OCI-LY7 (cell line): ENCODE data around the gene KIF26A. TPM values are rescaled to one million over a fixed set of nuclear protein-coding genes. Genes with fewer than 3 reads are reported as not detected.

ENCODE experiments used
- BruUV-seq: library from RNA; stranded (reverse); fragments of 400-500 nt; replicated peaks from 2 replicates; lab custom pipeline; 2021; lab: Mats Ljungman, UMichigan
- CTCF ChIA-PET: fragments of 300-600 bp; sonication (Branson Sonifier 250); formaldehyde crosslinking; loops from one replicate; lab custom pipeline; 2022; ENCODE audit warnings: antibody characterized with exemption; ENCODE audit not compliant: unreplicated experiment; lab: Charles Lee
- POLR2A ChIA-PET: fragments of 300-600 bp; sonication (Branson Sonifier 250); formaldehyde crosslinking; loops from one replicate; lab custom pipeline; 2022; ENCODE audit warnings: antibody characterized with exemption; lab: Charles Lee
- DNase-seq: peaks from one replicate; pipeline ENCODE4 v3.0.0-alpha.2; 2015; ENCODE audit warnings: low spot score
- H2AFZ ChIP-seq: fragments of 200-600 bp; sonication (generic), shearing (Covaris generic); 2 replicates; pipeline ENCODE4 v1.6.1; 2014; ENCODE audit warnings: mild to moderate bottlenecking, antibody characterized with exemption, low read length, moderate library complexity
- H3K27ac ChIP-seq: fragments of 200-600 bp; sonication (generic); 2 replicates; pipeline ENCODE4 v1.5.1; 2014; ENCODE audit warnings: mixed run types, low read depth, mild to moderate bottlenecking, moderate library complexity, low read length, inconsistent platforms; ENCODE audit not compliant: poor library complexity, severe bottlenecking
- H3K36me3 ChIP-seq: fragments of 200-600 bp; sonication (generic); 2 replicates; pipeline ENCODE4 v1.6.1; 2014; ENCODE audit warnings: mild to moderate bottlenecking, antibody characterized with exemption, low read length, moderate library complexity, mixed read lengths; ENCODE audit not compliant: insufficient read depth
- H3K4me1 ChIP-seq: fragments of 200-600 bp; sonication (generic); 2 replicates; pipeline ENCODE4 v1.5.1; 2014; ENCODE audit warnings: mild to moderate bottlenecking, low read length; ENCODE audit not compliant: insufficient read depth, poor library complexity, severe bottlenecking
- H3K4me2 ChIP-seq: fragments of 200-600 bp; sonication (generic); 2 replicates; pipeline ENCODE4 v1.6.1; 2014; ENCODE audit warnings: mild to moderate bottlenecking, low read length
- H3K4me3 ChIP-seq: fragments of 200-600 bp; sonication (generic); 2 replicates; pipeline ENCODE4 v1.5.1; 2014; ENCODE audit warnings: mild to moderate bottlenecking, low read depth, low read length; ENCODE audit not compliant: poor library complexity, severe bottlenecking
- H3K79me2 ChIP-seq: fragments of 200-600 bp; sonication (generic); 2 replicates; pipeline ENCODE4 v1.6.1; 2016; ENCODE audit warnings: low read depth, mild to moderate bottlenecking, low read length, moderate library complexity, mixed read lengths; ENCODE audit not compliant: insufficient read depth
- H3K9me2 ChIP-seq: fragments of 200-600 bp; sonication (generic); 2 replicates; pipeline ENCODE4 v1.6.1; 2016; ENCODE audit warnings: mild to moderate bottlenecking, low read length, mixed read lengths; ENCODE audit not compliant: insufficient read depth
- H3K9me3 ChIP-seq: fragments of 200-600 bp; sonication (generic); 2 replicates; pipeline ENCODE4 v1.6.1; 2014; ENCODE audit warnings: mild to moderate bottlenecking, mixed run types, low read length, mixed read lengths
- H4K20me1 ChIP-seq: fragments of 200-600 bp; sonication (generic); 2 replicates; pipeline ENCODE4 v1.6.1; 2014; ENCODE audit warnings: mild to moderate bottlenecking, antibody characterized with exemption, low read length, moderate library complexity, mixed read lengths; ENCODE audit not compliant: insufficient read depth
- EZH2phosphoT487 ChIP-seq: fragments of 200-600 bp; sonication (generic); IDR thresholded peaks from 2 replicates; pipeline ENCODE4 v1.6.1; 2018; ENCODE audit warnings: low read depth, borderline replicate concordance, mild to moderate bottlenecking, mixed run types, antibody characterized with exemption, low read length, moderate library complexity, mixed read lengths
- intact Hi-C: fragments of 100-400 bp; cut with micrococcal nuclease; formaldehyde crosslinking; loops from one replicate; pipeline ENCODE4 v1.10.0; 2022; ENCODE audit not compliant: unreplicated experiment
- total RNA-seq, 2 experiments: library from RNA; depleted of rRNA in 1 of 2; stranded (reverse); fragments of >200 nt in 1 of 2; shearing (Covaris generic) in 1 of 2; gene quantifications; 2 replicates each; pipeline ENCODE4 v1.2.3, GENCODE V29; 2014 to 2022
- TF ChIP-seq, protein P1 (sequence below): fragments of 200-600 bp; sonication (generic); conservative IDR thresholded peaks from 2 replicates; pipeline ENCODE4 v1.5.1; 2014; ENCODE audit warnings: mild to moderate bottlenecking, antibody characterized with exemption, low read length, moderate library complexity, mixed read lengths

Gene KIF26A
- total RNA-seq, 2 experiments from 2014 or later: not detected

DNA sequence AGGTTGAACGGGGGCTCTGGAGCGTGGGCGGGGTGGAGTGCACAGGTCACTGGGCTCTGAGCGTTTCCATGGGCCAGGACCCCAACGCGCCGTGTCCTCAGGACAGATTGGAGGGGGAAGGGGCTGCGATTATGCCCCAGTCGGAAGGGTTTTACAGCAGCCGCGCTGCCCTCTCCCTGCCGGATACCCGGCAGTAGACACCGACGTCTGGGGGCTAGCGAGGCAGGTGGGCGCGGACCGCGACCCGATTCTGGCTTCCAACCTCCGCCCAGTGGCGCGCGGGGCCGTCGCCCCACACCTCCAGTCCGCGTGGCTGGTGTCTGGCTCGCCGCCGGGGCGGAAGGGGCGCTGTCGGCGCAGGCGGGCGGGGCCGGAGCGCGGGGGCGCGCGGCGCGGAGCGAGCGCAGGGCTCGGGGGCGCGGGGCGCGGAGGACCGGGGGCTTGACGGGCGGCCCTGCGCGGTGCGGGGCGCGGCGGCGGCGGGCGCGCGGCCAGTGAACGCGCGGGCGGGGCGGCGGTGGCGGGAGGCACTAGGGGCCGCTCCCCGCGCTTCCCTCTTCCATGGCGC lies 2.4 kb upstream of the KIF26A start:
- Histone ChIP-seq H4K20me1 (no peaks in the 10 kb centered on the region), H3K4me2 (no peak overlapping the region), H3K79me2 (no peaks in the 10 kb centered on the region), H2AFZ (no peak overlapping the region), H3K27ac (no peak overlapping the region), H3K9me3 (no peaks in the 10 kb centered on the region), H3K9me2 (no peaks in the 10 kb centered on the region), H3K36me3 (no peaks in the 10 kb centered on the region), H3K4me3 (no peak overlapping the region), H3K4me1 (no peaks in the 10 kb centered on the region)
- DNase-seq: no peak
- CTCF ChIA-PET: no interaction called here
- intact Hi-C loops: no loop called here
- POLR2A ChIA-PET: no interaction called here
- no peak for TF ChIP-seq EZH2phosphoT487
- TF ChIP-seq, protein P1, sequence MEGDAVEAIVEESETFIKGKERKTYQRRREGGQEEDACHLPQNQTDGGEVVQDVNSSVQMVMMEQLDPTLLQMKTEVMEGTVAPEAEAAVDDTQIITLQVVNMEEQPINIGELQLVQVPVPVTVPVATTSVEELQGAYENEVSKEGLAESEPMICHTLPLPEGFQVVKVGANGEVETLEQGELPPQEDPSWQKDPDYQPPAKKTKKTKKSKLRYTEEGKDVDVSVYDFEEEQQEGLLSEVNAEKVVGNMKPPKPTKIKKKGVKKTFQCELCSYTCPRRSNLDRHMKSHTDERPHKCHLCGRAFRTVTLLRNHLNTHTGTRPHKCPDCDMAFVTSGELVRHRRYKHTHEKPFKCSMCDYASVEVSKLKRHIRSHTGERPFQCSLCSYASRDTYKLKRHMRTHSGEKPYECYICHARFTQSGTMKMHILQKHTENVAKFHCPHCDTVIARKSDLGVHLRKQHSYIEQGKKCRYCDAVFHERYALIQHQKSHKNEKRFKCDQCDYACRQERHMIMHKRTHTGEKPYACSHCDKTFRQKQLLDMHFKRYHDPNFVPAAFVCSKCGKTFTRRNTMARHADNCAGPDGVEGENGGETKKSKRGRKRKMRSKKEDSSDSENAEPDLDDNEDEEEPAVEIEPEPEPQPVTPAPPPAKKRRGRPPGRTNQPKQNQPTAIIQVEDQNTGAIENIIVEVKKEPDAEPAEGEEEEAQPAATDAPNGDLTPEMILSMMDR: no peak
- no TSS peak for BruUV-seq

DNA sequence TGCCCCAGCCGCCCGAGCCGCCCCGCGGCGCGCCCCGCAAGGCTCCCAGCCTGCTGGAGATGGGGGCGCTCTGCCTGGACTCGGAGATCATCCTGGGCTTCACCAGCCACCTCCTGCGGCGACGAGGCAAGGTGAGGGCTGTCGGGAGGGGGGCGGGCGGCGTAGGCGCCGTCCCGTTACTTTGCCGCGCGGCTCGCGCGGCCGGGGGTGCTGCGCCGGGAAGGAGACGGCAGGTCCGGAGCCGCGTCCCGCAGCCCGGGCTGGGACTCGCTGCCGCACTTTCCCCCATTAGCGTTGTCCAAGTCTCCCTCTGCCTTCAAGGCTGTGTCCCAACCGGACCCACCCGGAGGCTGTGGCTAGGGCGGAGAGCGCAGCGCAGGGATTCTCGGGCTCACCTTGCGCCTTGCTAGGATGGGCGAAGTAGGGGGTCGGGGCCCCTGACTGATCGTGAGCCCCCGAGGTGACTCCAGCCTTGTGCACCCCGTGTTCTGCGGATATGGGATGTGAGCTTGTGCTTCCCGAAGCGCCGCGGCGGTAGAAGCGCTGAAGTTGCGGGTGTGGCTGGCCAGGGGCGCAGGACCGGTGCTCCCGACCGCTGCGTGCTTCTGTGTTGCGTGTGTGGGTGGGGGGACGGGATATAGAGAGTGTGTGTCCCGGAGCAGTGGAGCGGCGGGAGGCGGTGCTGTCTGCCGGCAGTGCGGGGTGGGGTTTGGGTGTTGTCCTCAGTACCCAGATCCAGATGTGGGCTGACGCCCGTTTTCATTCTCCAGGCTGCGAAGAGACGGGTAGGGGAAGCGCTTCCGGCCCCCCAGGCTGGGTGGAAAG lies 1.7 kb upstream of the KIF26A start:
- intact Hi-C loops: loop anchor here (1.0 kb wide), 2 partner anchors 428 to 504 kb away; no protein-coding TSS in a partner anchor
- Histone ChIP-seq H2AFZ (no peak overlapping the region), H3K4me1 (no peaks in the 10 kb centered on the region), H3K27ac (no peak overlapping the region), H3K9me3 (no peaks in the 10 kb centered on the region), H3K9me2 (no peaks in the 10 kb centered on the region), H3K4me2 (no peak overlapping the region), H3K79me2 (no peaks in the 10 kb centered on the region), H4K20me1 (no peaks in the 10 kb centered on the region), H3K4me3 (no peak overlapping the region), H3K36me3 (no peaks in the 10 kb centered on the region)
- BruUV-seq: no TSS peak
- no peak for TF ChIP-seq EZH2phosphoT487
- TF ChIP-seq, protein P1: no peak
- POLR2A ChIA-PET: no interaction called here
- CTCF ChIA-PET: no interaction called here
- no peak for DNase-seq
